PC-9 (cell line): ENCODE measurements around the gene TMEM94.

Experiments used
- CTCF ChIP-seq: fragments of 200-600 bp; sonication (generic); conservative IDR thresholded peaks from 2 replicates; pipeline ENCODE4 v1.6.1; 2017; ENCODE audit warnings: mixed run types, antibody characterized with exemption, mild to moderate bottlenecking, moderate library complexity
- EZH2 ChIP-seq: fragments of 200-600 bp; sonication (generic); IDR thresholded peaks from 2 replicates; pipeline ENCODE4 v1.8.0; 2017; ENCODE audit warnings: antibody characterized with exemption, low read depth

- no peak for TF ChIP-seq CTCF
- no peak for TF ChIP-seq EZH2
These were observed 45.8 kb downstream of the TMEM94 start for GRCh38 chr17:75502072-75502720.
